GM19468 (cell line): ENCODE data around the gene DISP2.

Source experiments
- ATAC-seq: cut with Tn5 transposase; IDR thresholded peaks from one replicate; pipeline ENCODE4 v1.9.1; 2021; ENCODE audit warnings: mild to moderate bottlenecking, moderate library complexity, moderate number of reproducible peaks; ENCODE audit not compliant: unreplicated experiment; ENCODE audit errors: extremely low read depth

DISP2 gene

GRCh38 chr15:40327457-40327856 lies 30.6 kb upstream of the DISP2 start:
- no peak for ATAC-seq

GRCh38 chr15:40328176-40328575 lies 29.8 kb upstream of the DISP2 start:
- ATAC-seq, result no peak

GRCh38 chr15:40328751-40329150 lies 29.3 kb upstream of the DISP2 start:
- no peak for ATAC-seq

GRCh38 chr15:40329804-40330203 lies 28.2 kb upstream of the DISP2 start:
- ATAC-seq, result no peak

GRCh38 chr15:40330368-40330836 lies 27.6 kb upstream of the DISP2 start:
- no peak for ATAC-seq

GRCh38 chr15:40331026-40331425 lies 27.0 kb upstream of the DISP2 start:
- ATAC-seq, result no peak

- ATAC-seq, result no peak
Observed at GRCh38 chr15:40331637-40332036, 26.4 kb upstream of the DISP2 start.

GRCh38 chr15:40332113-40332781 lies 25.8 kb upstream of the DISP2 start:
- ATAC-seq, result no peak

- ATAC-seq, result no peak
Observed at GRCh38 chr15:40333922-40334492, 24.0 kb upstream of the DISP2 start.

GRCh38 chr15:40334541-40334940 lies 23.5 kb upstream of the DISP2 start:
- no peak for ATAC-seq

GRCh38 chr15:40334941-40335795 lies 22.9 kb upstream of the DISP2 start:
- ATAC-seq, result no peak

GRCh38 chr15:40335938-40336743 lies 21.9 kb upstream of the DISP2 start:
- ATAC-seq, result no peak

- no peak for ATAC-seq
Observed at GRCh38 chr15:40336744-40337122, 21.3 kb upstream of the DISP2 start.

- ATAC-seq, result no peak
Observed at GRCh38 chr15:40337597-40337996, 20.4 kb upstream of the DISP2 start.

GRCh38 chr15:40338041-40338657 lies 19.9 kb upstream of the DISP2 start:
- peak; percentile 45 for ATAC-seq

GRCh38 chr15:40338921-40339620 lies 18.9 kb upstream of the DISP2 start:
- ATAC-seq, result no peak

- ATAC-seq, result no peak
Observed at GRCh38 chr15:40339621-40339945, 18.4 kb upstream of the DISP2 start.

- no peak for ATAC-seq
Observed at GRCh38 chr15:40340038-40340739, 17.8 kb upstream of the DISP2 start.
